T follicular helper cell (primary cell): ENCODE data around the gene IRF5.

ENCODE experiments used
- DNase-seq: peaks from one replicate; pipeline ENCODE4 v3.0.0-alpha.2; 2020; ENCODE audit warnings: low read depth

IRF5 gene

GRCh38 chr7:128919881-128920799 lies 17.6 kb upstream of the IRF5 start:
- no peak for DNase-seq

GRCh38 chr7:128920913-128921582 lies 16.7 kb upstream of the IRF5 start:
- no peak for DNase-seq

GRCh38 chr7:128921866-128922440 lies 15.8 kb upstream of the IRF5 start:
- no peak for DNase-seq

GRCh38 chr7:128922496-128923410 lies 15.0 kb upstream of the IRF5 start:
- no peak for DNase-seq

- no peak for DNase-seq
Observed at GRCh38 chr7:128923411-128923800, 14.3 kb upstream of the IRF5 start.

GRCh38 chr7:128924707-128925588 lies 12.8 kb upstream of the IRF5 start:
- no peak for DNase-seq

GRCh38 chr7:128928159-128928813 lies 9.4 kb upstream of the IRF5 start:
- no peak for DNase-seq

GRCh38 chr7:128928882-128929788 lies 8.6 kb upstream of the IRF5 start:
- DNase-seq = no peak

GRCh38 chr7:128931190-128931798 lies 6.4 kb upstream of the IRF5 start:
- no peak for DNase-seq

GRCh38 chr7:128931965-128932861 lies 5.5 kb upstream of the IRF5 start:
- no peak for DNase-seq

GRCh38 chr7:128932862-128933179 lies 4.9 kb upstream of the IRF5 start:
- DNase-seq = no peak

- DNase-seq = peak; percentile 12
Observed at GRCh38 chr7:128933180-128933891, 4.4 kb upstream of the IRF5 start.

- DNase-seq = no peak
Observed at GRCh38 chr7:128934361-128935341, 3.1 kb upstream of the IRF5 start.

GRCh38 chr7:128935342-128935730 lies 2.4 kb upstream of the IRF5 start:
- no peak for DNase-seq

- no peak for DNase-seq
Observed at GRCh38 chr7:128936798-128937197, 929 bp upstream of the IRF5 start.

- DNase-seq = no peak
Observed at GRCh38 chr7:128937271-128937646, 468 bp upstream of the IRF5 start.
